HG02759 (cell line): Measurements from ENCODE around the gene LRRC27.
"Not testable (repeated sequence)": the region's sequence is repeated elsewhere in the genome, so short reads cannot be mapped to it uniquely, and the experiment has no call there.

Experiments
- ATAC-seq: cut with Tn5 transposase; IDR thresholded peaks from one replicate; pipeline ENCODE4 v1.9.1; 2021; ENCODE audit warnings: mild to moderate bottlenecking, moderate library complexity; ENCODE audit not compliant: unreplicated experiment

LRRC27 gene

DNA sequence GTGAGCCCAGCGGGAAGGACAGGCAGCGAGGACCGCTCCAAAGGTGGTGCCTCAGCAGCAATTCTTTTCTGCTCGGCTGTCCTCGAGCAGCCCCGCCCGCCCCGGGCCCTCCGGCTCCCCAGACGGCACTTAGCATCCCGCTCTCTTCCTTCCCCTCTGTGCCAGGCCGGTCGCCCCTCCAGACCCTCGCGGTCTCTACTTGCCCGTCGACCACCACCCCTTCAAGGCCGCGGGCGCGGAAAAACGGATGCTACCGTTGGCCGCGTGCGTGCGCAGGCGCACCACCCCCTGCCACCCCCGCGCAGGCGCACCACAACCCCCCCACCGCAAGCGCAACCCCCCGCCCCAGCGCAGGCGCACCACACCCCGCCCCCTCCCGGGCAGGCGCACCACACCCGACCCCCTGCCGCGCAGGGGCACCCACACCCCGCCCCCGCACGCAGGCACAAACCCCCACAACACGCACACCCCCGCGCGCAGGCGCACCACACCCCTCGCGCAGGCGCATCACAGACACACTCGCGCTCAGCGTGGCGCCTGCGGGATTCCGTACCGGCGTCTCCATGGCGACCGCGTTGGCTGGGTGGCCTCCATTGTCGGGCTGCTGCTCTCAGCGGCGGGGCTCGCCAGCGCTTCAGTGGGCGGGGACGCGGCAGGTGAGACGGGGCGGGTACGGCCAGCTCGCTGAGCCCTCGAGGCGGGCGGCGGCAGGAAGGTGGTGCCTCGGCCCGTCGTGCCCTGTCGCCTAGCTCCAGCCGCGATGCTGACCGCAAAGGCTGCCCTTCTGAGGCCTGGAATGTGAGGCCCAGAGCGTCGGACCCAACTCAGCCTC lies at the start of gene LRRC27:
TSS of gene LRRC27 (plus strand) at position 593 of the 832 bp plus-strand sequence. CDS start 1,332 bp downstream, outside the sequence.
- peak; percentile 74 for ATAC-seq

DNA sequence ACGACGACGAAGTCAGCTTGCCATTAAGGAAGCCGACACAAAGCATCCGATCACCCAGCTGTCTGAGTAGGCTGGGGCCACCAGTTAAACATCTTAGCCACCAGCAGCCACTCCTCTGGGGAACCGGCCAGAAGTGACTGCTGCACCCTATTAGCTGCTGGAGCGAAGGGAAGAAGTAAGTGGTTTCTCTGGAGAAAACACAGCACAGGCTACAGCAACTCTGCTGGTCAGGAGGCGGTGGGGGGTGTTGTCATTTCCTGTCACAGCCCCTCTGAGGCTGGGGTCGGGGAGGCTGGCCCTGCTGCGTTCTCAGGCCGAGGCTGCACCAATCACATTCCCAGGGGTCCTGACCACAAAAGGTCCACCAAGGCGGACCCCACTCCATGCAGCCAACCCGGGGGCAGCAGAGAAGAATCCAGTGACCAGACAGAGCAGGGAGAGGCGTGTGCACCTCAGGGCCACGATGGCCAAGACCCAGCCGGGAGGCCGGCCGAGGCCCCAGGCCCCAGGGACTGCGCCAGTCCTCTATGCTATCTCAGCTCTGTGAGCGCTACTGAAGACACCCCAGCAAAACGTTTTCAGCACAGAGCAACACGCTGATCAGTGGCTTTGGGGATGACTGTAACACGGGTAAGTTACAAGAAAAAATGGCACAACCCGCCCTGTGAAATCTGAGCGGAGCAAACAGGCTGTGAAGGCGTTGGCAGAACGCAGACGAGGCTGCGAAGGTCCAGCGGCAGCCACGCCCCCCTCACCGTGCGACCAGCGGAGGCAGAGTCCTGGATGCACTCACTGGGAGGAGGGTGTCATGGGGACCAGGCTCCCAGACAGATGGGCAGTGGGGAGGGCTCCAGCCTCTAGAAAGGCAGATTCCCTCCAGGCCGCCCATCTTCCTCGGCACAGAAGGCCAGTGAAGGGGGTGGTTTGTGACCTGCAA lies 49.1 kb upstream of the LRRC27 start:
- no peak for ATAC-seq

DNA sequence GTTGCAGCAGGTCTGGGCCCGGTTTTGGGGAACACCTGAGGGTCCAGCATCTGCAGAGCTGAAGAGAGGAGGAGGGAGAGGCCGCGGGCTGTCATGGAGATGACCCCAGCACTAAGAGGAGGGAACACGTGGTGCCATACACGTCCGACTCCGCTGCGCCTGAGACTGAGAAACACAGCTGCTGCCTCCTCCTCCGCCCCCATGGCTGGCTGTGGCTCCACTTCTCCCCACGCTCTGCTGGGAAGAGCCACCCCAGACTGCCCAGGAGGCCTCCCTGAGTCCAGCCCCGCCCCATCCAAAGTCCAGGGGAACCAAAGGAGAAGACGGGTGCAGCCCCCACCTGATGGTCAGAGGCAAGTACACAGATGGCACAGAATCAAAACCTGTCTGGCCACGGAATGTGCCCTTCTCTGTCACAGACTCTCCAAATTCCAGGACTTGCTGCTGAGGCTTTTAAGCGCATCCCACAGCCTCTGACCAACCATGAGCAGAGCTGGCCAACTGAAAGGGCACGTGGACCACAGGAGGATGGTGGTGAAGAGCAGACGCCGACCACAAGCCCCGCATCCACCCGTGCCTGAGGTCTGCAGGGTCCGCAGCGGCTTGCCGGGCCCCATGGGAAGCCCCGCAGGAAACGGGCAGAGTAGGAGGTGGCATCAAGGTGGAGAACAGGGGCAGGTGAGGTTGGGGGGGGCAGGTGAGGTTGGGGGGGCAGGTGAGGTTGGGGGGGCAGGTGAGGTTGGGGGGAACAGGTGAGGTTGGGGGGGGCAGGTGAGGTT lies 48.2 kb upstream of the LRRC27 start:
- ATAC-seq = no peak

DNA sequence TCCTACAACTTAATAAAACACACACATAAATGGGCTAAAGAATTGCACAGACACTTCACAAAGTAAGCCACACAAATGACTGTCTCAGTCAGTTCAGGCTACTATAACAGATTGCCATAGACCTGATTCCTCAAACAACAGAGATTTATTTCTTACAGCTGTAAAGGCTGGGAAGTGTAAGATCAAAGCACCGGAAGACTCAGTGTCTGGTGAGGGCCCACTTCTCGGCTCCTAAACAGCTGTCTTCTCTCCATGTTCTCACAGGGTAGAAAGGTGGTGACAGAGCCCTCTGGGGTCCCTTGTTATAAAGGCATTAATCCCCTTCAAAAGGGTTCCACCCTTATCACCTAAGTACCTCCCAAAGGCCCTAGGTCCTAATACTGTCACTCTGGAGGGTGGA lies 42.6 kb upstream of the LRRC27 start:
- ATAC-seq = no peak

DNA sequence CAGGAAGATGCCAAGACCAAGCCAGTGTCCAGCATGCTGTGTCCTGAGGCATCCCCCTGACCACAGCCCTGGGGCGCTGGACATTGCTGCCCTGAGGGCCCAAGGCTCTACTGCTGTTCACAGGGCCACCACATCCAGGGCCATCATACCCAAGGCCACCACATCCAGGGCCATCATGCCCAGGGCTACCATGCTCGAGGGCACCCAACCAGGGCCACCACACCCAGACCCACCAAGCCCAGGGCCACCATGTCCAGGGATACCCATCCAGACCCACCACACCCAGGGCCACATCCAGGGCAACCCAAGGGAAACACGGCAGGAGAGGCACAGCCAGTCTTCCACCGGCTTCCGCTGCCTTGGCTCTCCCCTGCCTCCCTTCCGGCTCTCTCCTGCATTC lies 41.4 kb upstream of the LRRC27 start:
- ATAC-seq = no peak

GRCh38 chr10:132291826-132292225 lies 40.2 kb upstream of the LRRC27 start:
- ATAC-seq = no peak

DNA sequence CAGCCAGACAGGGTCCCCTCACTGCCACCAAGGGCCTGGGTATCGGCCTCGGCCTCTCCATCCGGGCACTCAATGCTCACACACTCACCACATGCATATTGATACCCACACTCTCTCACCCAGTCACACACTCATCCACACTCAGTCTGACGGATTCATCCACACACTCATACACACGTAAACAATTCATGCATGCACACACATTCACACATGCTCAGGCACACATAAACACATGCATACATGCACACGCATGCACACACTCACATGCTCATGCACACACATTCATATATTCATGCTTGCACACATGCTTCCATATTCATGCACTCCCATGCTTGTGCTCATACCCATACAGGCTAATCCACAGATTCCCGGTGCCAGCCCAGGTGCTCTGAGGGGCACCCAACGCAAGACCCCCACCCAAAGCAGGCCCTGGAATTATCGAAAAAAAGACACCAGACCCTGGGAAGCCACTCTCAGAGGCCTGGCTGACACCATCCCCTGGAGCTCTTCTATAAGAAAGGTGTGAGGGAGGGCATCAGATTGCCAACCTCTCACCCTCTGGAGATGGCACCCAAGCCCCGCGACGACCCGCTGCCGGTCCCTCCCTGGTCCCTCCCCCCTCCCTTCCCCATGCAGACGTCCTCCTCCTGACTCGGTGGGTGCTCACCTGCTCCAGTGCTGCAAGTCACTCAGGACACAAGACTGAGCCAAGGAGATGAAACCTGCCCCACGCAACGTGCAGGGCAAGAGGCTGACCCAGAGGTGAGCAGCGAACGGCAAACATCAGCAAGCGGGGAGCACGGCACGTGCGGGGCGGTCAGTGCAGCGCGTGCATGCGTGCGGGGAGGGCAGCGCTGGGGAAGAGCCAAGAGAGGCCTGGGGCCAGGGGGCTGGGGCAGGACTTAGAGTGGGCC lies 39.4 kb upstream of the LRRC27 start:
- no peak for ATAC-seq

GRCh38 chr10:132293201-132293812 lies 38.7 kb upstream of the LRRC27 start:
- ATAC-seq = no peak

- no peak for ATAC-seq
Observed at GRCh38 chr10:132293813-132294520, 38.0 kb upstream of the LRRC27 start.

DNA sequence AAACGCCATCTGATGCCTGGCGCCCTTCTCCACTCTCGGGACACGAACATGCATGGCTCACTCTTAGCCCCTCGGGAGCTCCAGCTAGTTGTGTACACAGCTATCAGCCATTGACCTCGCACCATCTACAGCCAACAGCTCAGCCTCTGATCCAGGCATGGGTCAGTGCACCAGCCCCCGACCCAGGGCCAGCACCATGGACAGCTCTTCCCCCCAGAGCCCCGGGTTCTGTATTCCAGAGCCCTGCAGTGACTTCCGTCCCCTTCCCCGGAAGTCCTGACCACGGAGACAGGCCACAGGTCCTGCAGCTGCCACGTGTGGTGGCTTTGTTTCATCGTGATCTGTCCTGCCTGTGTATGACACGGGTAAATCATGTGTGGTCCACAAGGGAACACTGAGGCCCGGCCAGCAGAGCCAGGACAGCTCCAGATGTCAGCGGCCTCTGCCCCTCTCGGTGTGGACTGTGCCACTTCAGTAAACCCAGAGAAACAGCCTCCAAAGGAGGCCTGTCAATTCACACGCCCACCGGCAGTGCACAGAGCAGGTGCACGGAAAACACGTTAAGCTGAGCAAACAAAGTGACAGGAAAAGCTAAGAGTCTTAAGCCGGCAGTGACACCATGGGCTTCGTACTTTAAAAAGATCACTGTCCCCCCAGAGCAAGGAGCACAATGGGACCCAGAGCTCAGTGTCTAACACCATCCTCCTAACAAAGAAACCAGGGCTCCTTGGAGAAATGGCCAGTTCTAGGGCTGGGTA lies 37.3 kb upstream of the LRRC27 start:
- ATAC-seq = no peak

- not testable (repeated sequence) for ATAC-seq
Observed at GRCh38 chr10:132295481-132295880, 36.5 kb upstream of the LRRC27 start.

DNA sequence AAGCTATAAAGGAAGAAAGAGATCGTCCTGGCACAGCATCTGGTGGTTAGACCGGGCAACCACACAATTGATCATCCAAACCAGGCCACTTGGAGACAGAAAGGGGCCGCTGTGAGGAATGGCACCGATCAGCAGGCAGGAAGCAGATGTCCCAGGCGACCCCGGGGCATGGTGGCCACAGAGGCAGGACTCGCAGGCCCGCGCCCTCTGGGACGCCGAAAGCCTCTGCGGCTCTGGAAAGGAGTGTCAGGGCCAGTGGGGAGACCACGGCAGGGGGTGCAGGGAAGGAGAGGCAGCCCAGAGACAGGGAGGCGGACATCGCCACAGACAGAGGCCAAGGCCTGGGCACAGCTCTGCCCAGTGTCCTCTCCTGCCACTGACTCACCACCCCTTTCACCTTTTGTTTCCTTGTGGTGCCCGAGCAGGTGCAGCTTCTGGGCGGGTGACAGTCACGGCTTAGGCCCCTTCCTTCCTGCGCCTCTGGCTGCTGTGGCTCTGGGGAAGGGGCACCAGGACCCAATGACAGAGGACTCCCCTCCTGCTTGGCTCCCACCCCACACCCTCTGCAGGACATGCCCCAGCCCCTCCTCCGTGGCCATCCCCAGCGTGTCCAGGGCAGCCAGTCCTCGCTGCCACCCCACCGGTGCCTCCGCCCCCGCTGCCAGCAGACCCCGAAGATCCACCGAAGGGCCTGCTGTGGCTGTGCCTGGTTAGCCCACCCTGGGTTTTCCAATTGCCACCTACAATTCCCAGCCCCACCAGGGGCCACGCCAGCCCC lies 35.1 kb upstream of the LRRC27 start:
- ATAC-seq = no peak

GRCh38 chr10:132297526-132297925 lies 34.5 kb upstream of the LRRC27 start:
- ATAC-seq = no peak

DNA sequence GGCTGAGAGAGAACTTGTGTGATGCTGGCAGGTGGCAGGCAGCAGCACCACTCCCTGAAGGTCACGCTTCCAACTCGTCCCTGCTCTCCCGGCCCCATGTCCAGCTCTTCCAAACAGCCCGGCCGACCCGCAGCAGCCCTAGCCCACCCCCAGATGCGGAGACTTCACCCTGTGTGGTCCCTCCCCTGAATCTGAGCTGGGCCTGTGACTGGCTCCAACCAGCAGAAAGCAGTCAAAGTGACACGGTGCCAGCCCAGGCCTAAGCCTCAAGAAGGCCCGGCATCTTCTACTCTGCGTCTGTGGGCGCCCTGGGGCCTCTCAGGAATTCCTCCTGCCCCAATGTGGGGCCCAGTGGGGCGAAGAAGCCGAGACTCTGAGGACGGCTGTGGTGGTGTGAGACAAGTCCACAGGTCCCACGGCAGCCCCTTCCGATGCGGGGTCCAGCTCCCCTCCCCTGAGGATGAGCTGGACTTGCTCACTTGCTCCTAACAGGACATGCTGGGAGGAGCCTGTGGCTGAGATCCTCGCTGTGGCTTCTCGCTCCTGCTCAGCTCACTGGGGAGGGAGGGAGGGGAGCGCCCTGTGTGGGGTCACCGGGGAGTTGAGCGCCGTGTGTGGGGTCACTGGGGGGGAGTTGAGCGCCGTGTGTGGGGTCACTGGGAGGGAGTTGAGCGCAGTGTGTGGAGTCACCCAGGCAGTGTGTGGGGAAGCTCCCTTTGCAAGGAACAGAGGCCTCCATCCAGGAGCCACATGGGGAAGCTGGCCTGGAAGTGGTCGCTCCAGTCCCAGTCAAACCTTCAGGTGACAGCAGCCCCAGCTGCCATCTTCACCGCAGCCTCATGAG lies 33.7 kb upstream of the LRRC27 start:
- no peak for ATAC-seq

DNA sequence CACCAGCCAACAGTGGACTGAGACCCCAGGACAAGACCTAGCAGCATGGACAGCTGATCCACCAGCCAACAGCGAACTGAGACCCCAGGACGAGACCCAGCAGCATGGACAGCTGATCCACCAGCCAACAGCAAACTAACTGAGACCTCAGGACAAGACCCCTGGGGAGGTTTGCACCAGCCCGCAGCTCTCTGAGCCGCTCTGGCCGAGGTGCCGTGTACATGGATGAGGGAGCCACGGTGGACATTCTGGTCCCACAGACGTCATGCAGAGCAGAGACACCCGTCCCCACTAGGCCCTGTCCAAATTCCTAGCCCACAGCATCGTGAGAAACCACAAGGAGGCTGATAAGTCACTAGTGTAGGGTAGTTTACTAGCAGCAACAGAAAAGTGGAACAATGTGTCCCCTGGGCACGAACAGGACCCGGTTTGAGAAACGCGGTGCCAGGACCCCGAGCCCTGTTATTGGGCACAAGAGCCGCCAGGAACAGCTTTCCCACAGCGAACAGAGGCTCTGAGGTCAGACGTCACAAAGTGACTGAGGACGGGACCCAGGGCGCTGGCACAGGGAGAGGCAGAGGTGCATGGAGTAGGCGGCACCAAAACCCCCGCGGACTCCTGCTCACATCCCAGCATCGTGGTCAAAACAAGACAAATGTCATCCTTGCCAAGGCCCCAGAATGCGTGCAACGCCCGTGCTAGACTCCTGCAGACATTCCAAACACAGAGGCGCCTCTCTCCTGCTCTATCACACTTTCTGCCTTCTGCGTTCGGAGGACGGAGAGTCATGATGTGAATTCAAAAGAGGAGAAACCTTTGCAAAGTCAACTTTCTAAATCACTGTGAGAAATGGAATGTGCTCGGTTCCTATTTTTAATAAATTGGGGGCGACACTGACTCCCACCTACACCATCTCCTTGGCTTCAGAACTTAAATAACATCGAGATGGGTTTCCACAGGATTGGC lies 32.3 kb upstream of the LRRC27 start:
- no peak for ATAC-seq
